Mesodermal cell (in vitro differentiated cells): ENCODE measurements around the gene DDX54.

Experiments used
- H3K27ac ChIP-seq: 2 replicates; pipeline ENCODE4 v1.7.0; 2013; ENCODE audit warnings: mild to moderate bottlenecking, low read depth, low read length, moderate library complexity; ENCODE audit not compliant: severe bottlenecking
- H3K36me3 ChIP-seq: 2 replicates; pipeline ENCODE4 v1.7.1; 2013; ENCODE audit warnings: mild to moderate bottlenecking, low read length, moderate library complexity; ENCODE audit not compliant: control insufficient read depth, insufficient read depth
- H3K4me1 ChIP-seq: one replicate; pipeline ENCODE4 v1.7.1; 2013; ENCODE audit warnings: mild to moderate bottlenecking, low read length; ENCODE audit not compliant: insufficient read depth, control insufficient read depth, poor library complexity, severe bottlenecking
- H3K4me3 ChIP-seq: 2 replicates; pipeline ENCODE4 v1.7.0; 2013; ENCODE audit warnings: low read length, control low read depth, mild to moderate bottlenecking; ENCODE audit not compliant: insufficient read depth, poor library complexity, severe bottlenecking; ENCODE audit errors: extremely low read depth
- H3K9me3 ChIP-seq: 2 replicates; pipeline ENCODE4 v1.7.1; 2013; ENCODE audit warnings: mild to moderate bottlenecking, low read length, moderate library complexity; ENCODE audit not compliant: control insufficient read depth
- WGBS, 2 experiments: methylation state at CpG; one replicate each; pipeline ENCODE4 v1.1.5; 2013; ENCODE audit warnings: missing lambda C conversion rate in 2 of 2; ENCODE audit not compliant: insufficient coverage in 2 of 2; 5-methylcytosine and 5-hydroxymethylcytosine counted together

Gene DDX54

DNA sequence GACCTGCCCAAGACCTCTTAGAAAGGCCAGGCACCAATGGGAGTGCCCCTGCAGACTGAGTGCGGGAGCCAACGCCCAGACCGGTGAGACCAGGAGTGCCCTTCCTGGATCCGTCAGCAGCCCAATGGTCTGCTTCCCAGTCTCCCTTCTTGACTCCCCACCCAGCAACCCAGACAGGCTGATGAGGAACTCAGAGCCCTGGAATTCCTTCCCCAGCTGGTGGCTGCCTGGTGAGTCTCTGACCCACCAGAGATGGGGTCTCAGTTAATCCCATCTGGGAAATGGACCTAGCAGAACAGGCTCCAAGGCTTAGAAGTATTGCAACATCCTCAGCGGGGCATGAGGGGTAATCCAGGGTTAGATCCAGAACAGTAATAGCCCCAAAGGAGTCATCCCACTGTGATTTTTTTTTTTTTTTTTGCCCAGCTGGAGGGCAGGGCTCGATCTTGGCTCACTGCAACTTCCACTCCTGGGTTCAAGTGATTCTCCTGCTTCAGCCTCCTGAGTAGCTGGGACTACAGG is 48.2 kb downstream of the DDX54 start:
- no peaks in the 10 kb centered on the region for H3K9me3 ChIP-seq
- 88% methylated on average over 5 of the region's 6 CpGs for WGBS, 2 experiments
- H3K27ac ChIP-seq = no peak overlapping the region
- no peak overlapping the region for H3K4me3 ChIP-seq
- no peaks in the 10 kb centered on the region for H3K36me3 ChIP-seq
- H3K4me1 ChIP-seq = peaks cover 8% of the 10 kb centered on the region

- Histone ChIP-seq H3K9me3 (no peaks in the 10 kb centered on the region), H3K27ac (no peak overlapping the region), H3K36me3 (no peaks in the 10 kb centered on the region), H3K4me3 (no peak overlapping the region), H3K4me1 (peaks cover 8% of the 10 kb centered on the region)
- WGBS, 2 experiments = 56 to 74% methylated on average over 12 of the region's 21 CpGs
Observed at GRCh38 chr12:113136128-113136989, 48.9 kb downstream of the DDX54 start.

DNA sequence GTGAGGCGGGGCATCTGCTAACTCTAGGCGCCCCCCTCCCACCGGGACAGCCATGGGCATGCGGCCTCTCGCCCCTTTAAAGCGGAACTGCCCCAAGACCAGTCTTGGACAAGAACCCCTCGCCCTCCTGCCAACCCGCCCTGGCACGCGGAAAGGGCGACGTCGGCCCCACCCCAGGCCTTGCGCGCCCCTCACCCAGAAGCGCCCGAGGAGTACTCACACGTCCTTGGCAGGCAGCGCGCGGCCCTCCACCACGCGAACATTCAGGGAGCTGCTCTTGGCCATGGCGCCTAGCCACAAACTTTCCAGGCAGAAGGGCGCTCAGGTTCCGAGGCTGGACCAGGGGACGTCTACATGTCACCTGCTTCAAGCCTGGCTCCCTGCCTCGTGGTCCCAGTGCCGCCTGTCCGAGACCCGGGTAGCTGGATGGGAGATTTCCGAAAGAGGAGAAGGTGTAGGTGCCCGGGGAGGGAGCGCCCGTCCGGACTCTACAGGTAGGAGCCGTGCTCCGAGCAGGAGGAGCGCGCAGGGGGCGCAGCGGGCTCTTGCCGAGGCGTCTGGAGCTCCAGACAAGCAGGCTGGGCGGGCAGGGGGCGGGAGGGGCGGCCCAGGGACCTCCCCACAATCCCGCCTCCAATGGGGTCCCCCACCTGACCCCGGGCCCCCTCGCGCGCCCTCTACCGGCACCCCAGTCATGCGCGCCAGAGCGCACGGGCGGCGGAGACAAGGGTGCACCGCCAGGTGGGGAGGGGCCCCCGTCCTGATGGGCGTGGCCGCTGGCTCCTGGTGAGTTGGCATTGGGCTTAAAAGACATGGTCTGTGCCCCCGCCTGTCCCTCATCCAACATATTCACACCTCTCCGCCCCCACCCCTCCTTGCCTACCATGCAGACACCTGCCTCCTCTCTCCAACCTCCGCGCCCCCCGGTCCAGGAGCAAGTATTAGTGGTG is 49.8 kb downstream of the DDX54 start, which contains the start of gene RASAL1:
RASAL1 (minus strand) TSS at position 584 of the 950 bp plus-strand sequence; CDS start at position 285, 299 bp downstream.
- Histone ChIP-seq H3K27ac (no peak within 1 kb of the TSS), H3K4me1 (peaks cover 8% of the 10 kb centered on the region), H3K4me3 (peak within 1 kb of the TSS; percentile 14), H3K36me3 (no peaks in the 10 kb centered on the region), H3K9me3 (no peaks in the 10 kb centered on the region)
- WGBS, 2 experiments = 19 to 28% methylated on average over 25 to 34 of the region's 68 CpGs

DNA sequence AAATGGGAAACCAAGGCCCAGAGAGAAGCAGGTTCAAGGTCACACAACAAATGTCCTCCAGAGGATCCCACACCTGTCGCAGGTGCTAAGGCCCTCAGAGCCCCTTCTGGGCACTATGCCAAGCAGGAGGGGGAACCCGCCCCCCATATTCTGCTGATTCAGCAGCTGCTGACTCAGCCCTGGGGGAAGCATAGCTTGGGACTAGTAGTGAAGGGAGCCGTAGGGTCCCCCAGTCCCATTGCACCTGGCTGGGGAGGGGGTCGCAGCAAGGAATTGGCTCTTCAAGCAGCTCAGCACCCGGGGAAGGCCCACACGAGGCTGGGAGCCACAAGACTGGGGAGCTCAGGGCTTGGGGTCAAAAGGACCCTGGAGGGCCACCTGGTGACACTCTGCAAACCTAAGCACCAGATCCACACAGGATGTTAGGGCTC is 50.7 kb downstream of the DDX54 start:
- Histone ChIP-seq H3K4me3 (no peak overlapping the region), H3K27ac (no peak overlapping the region), H3K36me3 (no peaks in the 10 kb centered on the region), H3K9me3 (no peaks in the 10 kb centered on the region), H3K4me1 (peaks cover 8% of the 10 kb centered on the region)
- 77 to 83% methylated on average over 6 of the region's 6 CpGs for WGBS, 2 experiments

DNA sequence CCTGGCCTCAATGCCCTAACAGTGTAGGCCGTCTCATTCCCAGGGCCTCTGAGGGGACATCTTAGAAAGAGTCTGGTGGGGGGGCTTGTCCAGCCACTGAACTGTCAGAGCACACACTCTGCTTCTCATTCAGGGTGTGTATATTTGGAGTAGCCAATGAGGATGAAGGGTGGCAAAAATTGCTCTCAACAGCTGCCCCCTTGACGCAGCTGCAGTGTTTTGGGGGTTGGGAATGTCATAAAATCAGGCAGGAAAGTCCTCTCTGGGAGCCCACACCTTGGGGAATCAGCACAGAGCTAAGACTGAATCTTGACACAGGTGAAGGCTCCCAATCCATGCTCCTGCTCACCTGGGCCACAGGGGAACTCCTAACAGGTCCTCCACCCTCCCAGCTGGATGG is 51.2 kb downstream of the DDX54 start:
- 89 to 100% methylated on average over 2 of the region's 2 CpGs for WGBS, 2 experiments
- Histone ChIP-seq H3K9me3 (no peaks in the 10 kb centered on the region), H3K4me1 (peaks cover 8% of the 10 kb centered on the region), H3K27ac (no peak overlapping the region), H3K4me3 (no peak overlapping the region), H3K36me3 (no peaks in the 10 kb centered on the region)

DNA sequence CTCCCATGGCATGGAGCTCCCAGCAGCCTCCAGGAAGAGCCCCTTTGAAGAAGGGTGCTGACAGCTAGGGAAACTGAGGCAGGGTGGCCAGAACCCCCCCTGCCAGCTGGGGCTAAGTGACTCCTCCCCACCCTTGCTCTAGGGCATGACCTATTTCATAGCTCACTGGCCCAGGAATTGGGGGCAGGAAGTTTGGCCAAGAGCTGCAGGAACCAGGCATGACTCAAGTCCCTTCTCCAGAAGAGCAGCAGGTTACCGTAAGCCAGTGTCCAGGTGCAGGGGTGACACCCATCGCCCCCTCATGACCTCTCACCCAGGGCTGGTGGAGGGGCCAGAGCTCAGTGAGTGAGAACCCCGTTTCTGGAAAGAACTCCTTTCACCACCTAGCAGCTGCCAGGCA is 51.6 kb downstream of the DDX54 start:
- Histone ChIP-seq H3K4me1 (peaks cover 8% of the 10 kb centered on the region), H3K9me3 (no peaks in the 10 kb centered on the region), H3K36me3 (no peaks in the 10 kb centered on the region), H3K4me3 (no peak overlapping the region), H3K27ac (no peak overlapping the region)
- WGBS, 2 experiments = 90 to 92% methylated on average over 2 to 3 of the region's 3 CpGs

DNA sequence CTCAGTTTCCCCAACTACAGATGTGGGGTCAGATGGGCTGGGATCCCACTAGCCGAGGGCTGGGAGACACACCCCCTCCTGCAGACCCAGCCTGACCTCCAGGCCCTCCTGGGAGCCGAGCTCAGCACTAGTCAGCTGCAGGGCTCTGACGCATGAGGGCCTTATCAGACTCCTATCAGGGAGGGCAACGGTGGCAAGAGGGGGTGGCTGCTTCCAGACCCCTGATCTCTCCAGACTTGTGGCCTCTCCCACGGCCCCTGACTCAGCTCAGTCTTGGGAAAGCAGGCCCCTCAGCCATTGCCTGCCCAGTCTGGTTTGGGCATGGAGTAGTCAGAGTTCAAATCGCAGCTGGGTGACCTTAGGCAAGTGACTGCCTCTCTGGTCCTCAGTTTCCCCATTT is 52.2 kb downstream of the DDX54 start:
- no peaks in the 10 kb centered on the region for H3K36me3 ChIP-seq
- no peak overlapping the region for H3K4me3 ChIP-seq
- 68% methylated on average over 5 of the region's 6 CpGs for WGBS, 2 experiments
- H3K27ac ChIP-seq = no peak overlapping the region
- peaks cover 8% of the 10 kb centered on the region for H3K4me1 ChIP-seq
- no peaks in the 10 kb centered on the region for H3K9me3 ChIP-seq

DNA sequence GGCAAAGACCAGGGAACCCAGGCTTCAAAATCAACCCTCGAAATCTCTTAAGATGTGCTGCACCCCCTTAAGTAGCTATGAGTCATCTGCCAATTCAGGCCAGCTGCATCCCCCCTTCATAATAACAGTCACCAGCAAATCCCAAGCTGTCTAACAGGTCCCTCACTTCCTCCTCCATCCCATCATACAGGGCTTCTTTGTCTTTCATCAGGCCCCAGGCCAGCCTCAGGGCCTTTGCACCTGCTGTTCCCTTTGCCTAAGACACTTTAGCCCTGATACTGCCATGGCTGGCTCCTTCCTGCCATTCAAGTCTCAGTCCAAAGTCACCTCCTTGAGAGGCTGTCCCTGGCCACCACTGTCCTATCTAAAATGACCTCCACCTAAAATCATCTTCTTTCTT is 53.7 kb downstream of the DDX54 start:
- H3K4me3 ChIP-seq = no peak overlapping the region
- no peak overlapping the region for H3K27ac ChIP-seq
- H3K36me3 ChIP-seq = no peaks in the 10 kb centered on the region
- H3K4me1 ChIP-seq = peaks cover 8% of the 10 kb centered on the region
- H3K9me3 ChIP-seq = no peaks in the 10 kb centered on the region
- WGBS, 2 experiments = 63 to 75% methylated on average over 1 of the region's 1 CpG

GRCh38 chr12:113130457-113131135 is 54.7 kb downstream of the DDX54 start:
- Histone ChIP-seq H3K9me3 (no peaks in the 10 kb centered on the region), H3K27ac (no peak overlapping the region), H3K4me1 (peaks cover 2% of the 10 kb centered on the region), H3K36me3 (no peaks in the 10 kb centered on the region), H3K4me3 (no peak overlapping the region)
- 70 to 71% methylated on average over 9 to 12 of the region's 18 CpGs for WGBS, 2 experiments
